CD4-positive, alpha-beta T cell (primary cell): ENCODE measurements around the gene PRKAR1B. TPM values are rescaled to one million over a fixed set of nuclear protein-coding genes. Genes with fewer than 3 reads are reported as not detected.
A peak's percentile ranks its signal among the peaks of the same experiment; 100 is the strongest.

Source experiments
- ATAC-seq: fragments of 200-7000 bp; cut with Tn5 transposase; one replicate; pipeline ENCODE4 v1.10.0; 2022; ENCODE audit warnings: mild to moderate bottlenecking; ENCODE audit not compliant: poor library complexity
- CTCF ChIA-PET: fragments of 350-600 bp; sonication (Branson Sonifier 250); formaldehyde crosslinking; loops from one replicate; lab custom pipeline; 2021; ENCODE audit warnings: antibody characterized with exemption, inconsistent platforms; lab: Charles Lee
- POLR2A ChIA-PET: fragments of 350-600 bp; sonication (Branson Sonifier 250); formaldehyde crosslinking; loops from one replicate; lab custom pipeline; 2021; ENCODE audit warnings: antibody characterized with exemption, inconsistent platforms; lab: Charles Lee
- DNase-seq, 14 experiments: peaks; one replicate each; pipeline ENCODE4 v3.0.0-alpha.2; 2013 to 2020; ENCODE audit warnings: mixed read lengths in 2 of 14
- H3K27ac ChIP-seq, 2 donors: one replicate each; pipeline versions ENCODE4 v1.5.1 to v1.7.0; 2013; ENCODE audit warnings: low read length in 2 of 2, low read depth in 1 of 2, mild to moderate bottlenecking in 1 of 2
- H3K27me3 ChIP-seq, 2 experiments: 1 replicate in 1 of 2; 2 replicates in 1 of 2; pipeline versions ENCODE4 v1.6.1 to v1.7.0; 2013; ENCODE audit warnings: low read length in 2 of 2, control low read depth in 1 of 2, mild to moderate bottlenecking in 1 of 2, moderate library complexity in 1 of 2; ENCODE audit not compliant: insufficient read depth in 2 of 2, control insufficient read depth in 1 of 2
- H3K36me3 ChIP-seq: one replicate; pipeline ENCODE4 v1.6.1; 2013; ENCODE audit warnings: low read length, control low read depth; ENCODE audit not compliant: insufficient read depth
- H3K4me1 ChIP-seq: one replicate; pipeline ENCODE4 v1.6.1; 2013; ENCODE audit warnings: low read length, control low read depth; ENCODE audit not compliant: insufficient read depth
- H3K4me3 ChIP-seq: one replicate; pipeline ENCODE4 v1.5.1; 2013; ENCODE audit warnings: mild to moderate bottlenecking, low read length, moderate library complexity
- H3K9me3 ChIP-seq, 2 experiments: 1 replicate in 1 of 2; 2 replicates in 1 of 2; pipeline versions ENCODE4 v1.6.1 to v1.7.0; 2013; ENCODE audit warnings: low read length in 2 of 2, mild to moderate bottlenecking in 2 of 2, control low read depth in 1 of 2, moderate library complexity in 1 of 2; ENCODE audit not compliant: control insufficient read depth in 1 of 2, insufficient read depth in 1 of 2
- H3K27ac Mint-ChIP-seq: one replicate; pipeline ENCODE4 v1.8.0; 2020; ENCODE audit warnings: mixed read lengths
- H3K27me3 Mint-ChIP-seq: one replicate; pipeline ENCODE4 v1.8.0; 2021; ENCODE audit warnings: mixed read lengths
- H3K36me3 Mint-ChIP-seq: one replicate; pipeline ENCODE4 v1.8.0; 2021; ENCODE audit warnings: low read depth, mixed read lengths
- H3K4me1 Mint-ChIP-seq: one replicate; pipeline ENCODE4 v1.8.0; 2021; ENCODE audit warnings: low read depth, mixed read lengths
- H3K4me3 Mint-ChIP-seq: one replicate; pipeline ENCODE4 v1.8.0; 2020; ENCODE audit warnings: mild to moderate bottlenecking, mixed read lengths
- H3K9me3 Mint-ChIP-seq: one replicate; pipeline ENCODE4 v1.8.0; 2020; ENCODE audit warnings: mixed read lengths
- intact Hi-C, 2 experiments: fragments of 100-400 bp; cut with DNase I in 1 of 2; cut with micrococcal nuclease in 1 of 2; formaldehyde crosslinking; loops; one replicate each; pipeline versions ENCODE4 v1.15.1 to v1.9.0; 2023 to 2025; cut with DNase I, micrococcal nuclease
- total RNA-seq, 174 experiments: library from RNA in 2 of 174; stranded (reverse) in 2 of 174; gene quantifications; one replicate each; pipeline ENCODE4 v1.2.3 and lab custom pipeline; 2021 to 2026
- TF ChIP-seq, protein P1 (sequence below): fragments of 200-600 bp; IDR thresholded peaks from one replicate; pipeline ENCODE4 v1.8.0; 2022; ENCODE audit warnings: antibody characterized with exemption, mild to moderate bottlenecking

Gene PRKAR1B
- total RNA-seq, 2 experiments from 2014 or later: 18.8 to 19.5 TPM

GRCh38 chr7:584122-584465, 143.0 kb downstream of the PRKAR1B start:
- intact Hi-C loops: loop anchor here (1.0 to 10.0 kb wide), 7 partner anchors 20 to 291 kb away; partner anchors contain the start of genes DNAAF5 (in 2 of the 2), GET4 (in 1 of the 2) and PRKAR1B (in 1 of the 2)
- Histone ChIP-seq H3K36me3 (no peaks in the 10 kb centered on the region), H3K9me3 (peaks cover 0 to 11% of the 10 kb centered on the region in 2 experiments), H3K4me1 (peaks cover 30% of the 10 kb centered on the region), H3K27ac (peak overlapping the region; percentile 64 to 86), H3K4me3 (peak overlapping the region; percentile 72), H3K27me3 (no peaks in the 10 kb centered on the region)
- Mint-ChIP-seq H3K9me3 (peaks cover 5% of the 10 kb centered on the region), H3K4me1 (peaks cover 44% of the 10 kb centered on the region), H3K27ac (peak overlapping the region; percentile 95), H3K27me3 (no peaks in the 10 kb centered on the region), H3K4me3 (peak overlapping the region; percentile 86), H3K36me3 (peaks cover 26% of the 10 kb centered on the region)
- POLR2A ChIA-PET: interaction anchor here (0.8 to 2.3 kb wide), 8 partner anchors 9 to 144 kb away, joined by 3 to 22 read pairs (median 4); no protein-coding TSS in a partner anchor
- DNase-seq: peak; percentile 85 to 96 (median 91)
- ATAC-seq: peak; percentile 97
- TF ChIP-seq, protein P1, sequence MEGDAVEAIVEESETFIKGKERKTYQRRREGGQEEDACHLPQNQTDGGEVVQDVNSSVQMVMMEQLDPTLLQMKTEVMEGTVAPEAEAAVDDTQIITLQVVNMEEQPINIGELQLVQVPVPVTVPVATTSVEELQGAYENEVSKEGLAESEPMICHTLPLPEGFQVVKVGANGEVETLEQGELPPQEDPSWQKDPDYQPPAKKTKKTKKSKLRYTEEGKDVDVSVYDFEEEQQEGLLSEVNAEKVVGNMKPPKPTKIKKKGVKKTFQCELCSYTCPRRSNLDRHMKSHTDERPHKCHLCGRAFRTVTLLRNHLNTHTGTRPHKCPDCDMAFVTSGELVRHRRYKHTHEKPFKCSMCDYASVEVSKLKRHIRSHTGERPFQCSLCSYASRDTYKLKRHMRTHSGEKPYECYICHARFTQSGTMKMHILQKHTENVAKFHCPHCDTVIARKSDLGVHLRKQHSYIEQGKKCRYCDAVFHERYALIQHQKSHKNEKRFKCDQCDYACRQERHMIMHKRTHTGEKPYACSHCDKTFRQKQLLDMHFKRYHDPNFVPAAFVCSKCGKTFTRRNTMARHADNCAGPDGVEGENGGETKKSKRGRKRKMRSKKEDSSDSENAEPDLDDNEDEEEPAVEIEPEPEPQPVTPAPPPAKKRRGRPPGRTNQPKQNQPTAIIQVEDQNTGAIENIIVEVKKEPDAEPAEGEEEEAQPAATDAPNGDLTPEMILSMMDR: no peak
- CTCF ChIA-PET: interaction anchor here (1.1 kb wide), 1 partner anchor 18 kb away, joined by 3 read pairs; no protein-coding TSS in a partner anchor

DNA sequence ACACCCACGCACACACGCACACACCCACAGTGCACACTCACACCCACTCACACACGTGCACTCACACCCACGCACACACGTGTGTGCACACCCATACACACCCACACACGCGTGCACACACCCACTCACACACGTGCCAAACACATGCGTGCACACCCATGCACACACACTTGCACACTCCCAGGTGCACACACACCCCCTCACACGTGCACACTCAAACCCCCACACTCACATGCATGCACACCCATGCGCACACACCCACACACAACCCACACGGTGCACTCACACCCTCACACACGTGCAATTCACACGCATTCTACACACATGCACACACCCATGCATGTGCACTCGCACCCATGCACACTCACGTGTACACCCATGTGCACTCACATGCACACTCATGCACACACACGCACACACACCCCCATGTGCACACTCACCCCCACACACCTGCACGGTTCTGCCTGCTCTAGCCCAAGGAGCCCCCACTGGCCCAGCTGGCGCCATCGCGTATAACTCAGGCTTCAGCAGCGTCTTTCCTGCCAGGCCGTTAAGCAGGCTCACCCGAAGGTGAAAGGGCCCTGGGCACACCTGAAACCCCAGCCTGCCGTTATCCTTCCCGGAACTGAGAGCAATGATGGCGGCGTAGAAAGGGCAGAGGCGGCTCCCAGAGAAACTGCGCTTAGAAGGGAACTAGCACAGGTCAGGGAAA, 143.5 kb downstream of the PRKAR1B start:
- peak overlapping the region; percentile 72 for H3K4me3 ChIP-seq
- H3K27me3 Mint-ChIP-seq: no peaks in the 10 kb centered on the region
- peak overlapping the region; percentile 64 to 86 for H3K27ac ChIP-seq
- no peak for DNase-seq
- H3K36me3 ChIP-seq: no peaks in the 10 kb centered on the region
- ATAC-seq: peak; percentile 53
- ChIA-PET POLR2A (interaction anchor here (0.8 to 2.3 kb wide), 8 partner anchors 8 to 145 kb away, joined by 3 to 22 read pairs (median 4); no protein-coding TSS in a partner anchor), CTCF (no interaction called here)
- intact Hi-C loops: loop anchor here (1.0 to 10.0 kb wide), 8 partner anchors 21 to 291 kb away; partner anchors contain the start of genes DNAAF5 (in 2 of the 2), GET4 (in 1 of the 2) and PRKAR1B (in 1 of the 2)
- TF ChIP-seq, protein P1: no peak
- H3K27ac Mint-ChIP-seq: peak overlapping the region; percentile 95
- H3K9me3 ChIP-seq: peaks cover 0 to 11% of the 10 kb centered on the region in 2 experiments
- peaks cover 39% of the 10 kb centered on the region for H3K4me1 Mint-ChIP-seq
- H3K4me3 Mint-ChIP-seq: peak overlapping the region; percentile 86
- no peaks in the 10 kb centered on the region for H3K27me3 ChIP-seq
- H3K9me3 Mint-ChIP-seq: peaks cover 4% of the 10 kb centered on the region
- H3K36me3 Mint-ChIP-seq: peaks cover 21% of the 10 kb centered on the region
- H3K4me1 ChIP-seq: peaks cover 30% of the 10 kb centered on the region

DNA sequence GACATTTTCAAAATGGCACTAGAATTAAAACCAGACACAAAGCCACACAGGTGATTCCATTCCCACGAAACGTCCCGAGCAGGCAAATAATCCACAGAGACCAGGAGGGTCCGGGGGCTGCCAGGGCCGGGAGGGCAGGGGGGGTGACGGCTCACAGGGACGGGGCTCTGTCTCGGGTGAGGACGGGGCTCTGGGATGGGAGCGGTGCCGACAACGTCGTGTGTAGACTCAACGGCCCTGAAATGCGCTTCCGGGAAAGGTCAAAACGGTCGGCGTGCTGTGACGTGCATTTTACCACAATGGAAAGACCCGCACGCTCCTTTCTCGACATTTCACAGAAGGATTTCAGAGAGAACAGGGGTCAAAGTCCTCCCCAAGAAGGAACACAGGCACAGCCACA, 144.2 kb downstream of the PRKAR1B start:
- Mint-ChIP-seq H3K4me3 (peak overlapping the region; percentile 86), H3K27ac (peak overlapping the region; percentile 95)
- peak in 2 of 14 experiments; percentile 57 to 69 for DNase-seq

More for the DNA sequence above, 144.2 kb downstream of the PRKAR1B start:
- H3K27ac ChIP-seq: no peak overlapping the region
- intact Hi-C loops: loop anchor here (2.0 to 10.0 kb wide), 5 partner anchors 34 to 292 kb away; partner anchors contain the start of genes DNAAF5 (in 1 of the 2), GET4 (in 1 of the 2) and PRKAR1B (in 1 of the 2)
- ATAC-seq: no peak
- no peaks in the 10 kb centered on the region for H3K27me3 ChIP-seq
- POLR2A ChIA-PET: no interaction called here
- peak overlapping the region; percentile 72 for H3K4me3 ChIP-seq
- H3K9me3 ChIP-seq: peaks cover 0 to 11% of the 10 kb centered on the region in 2 experiments
- Mint-ChIP-seq H3K36me3 (peaks cover 15% of the 10 kb centered on the region), H3K9me3 (no peaks in the 10 kb centered on the region), H3K4me1 (peaks cover 35% of the 10 kb centered on the region), H3K27me3 (no peaks in the 10 kb centered on the region)
- CTCF ChIA-PET: no interaction called here
- peaks cover 2% of the 10 kb centered on the region for H3K36me3 ChIP-seq
- TF ChIP-seq, protein P1: no peak
- H3K4me1 ChIP-seq: peaks cover 30% of the 10 kb centered on the region
